C4-2B (cell line): ENCODE measurements around the gene GNAZ.

Experiments
- ZFX ChIP-seq: fragments of 450-650 bp; IDR thresholded peaks from 2 replicates; pipeline ENCODE4 v1.6.1; 2017
- TF ChIP-seq, protein P1 (sequence below): fragments of 450-650 bp; conservative IDR thresholded peaks from 2 replicates; pipeline ENCODE4 v1.5.1; 2017; ENCODE audit warnings: mild to moderate bottlenecking

GRCh38 chr22:23117891-23118646 lies 47.8 kb downstream of the GNAZ start:
- TF ChIP-seq, protein P1, sequence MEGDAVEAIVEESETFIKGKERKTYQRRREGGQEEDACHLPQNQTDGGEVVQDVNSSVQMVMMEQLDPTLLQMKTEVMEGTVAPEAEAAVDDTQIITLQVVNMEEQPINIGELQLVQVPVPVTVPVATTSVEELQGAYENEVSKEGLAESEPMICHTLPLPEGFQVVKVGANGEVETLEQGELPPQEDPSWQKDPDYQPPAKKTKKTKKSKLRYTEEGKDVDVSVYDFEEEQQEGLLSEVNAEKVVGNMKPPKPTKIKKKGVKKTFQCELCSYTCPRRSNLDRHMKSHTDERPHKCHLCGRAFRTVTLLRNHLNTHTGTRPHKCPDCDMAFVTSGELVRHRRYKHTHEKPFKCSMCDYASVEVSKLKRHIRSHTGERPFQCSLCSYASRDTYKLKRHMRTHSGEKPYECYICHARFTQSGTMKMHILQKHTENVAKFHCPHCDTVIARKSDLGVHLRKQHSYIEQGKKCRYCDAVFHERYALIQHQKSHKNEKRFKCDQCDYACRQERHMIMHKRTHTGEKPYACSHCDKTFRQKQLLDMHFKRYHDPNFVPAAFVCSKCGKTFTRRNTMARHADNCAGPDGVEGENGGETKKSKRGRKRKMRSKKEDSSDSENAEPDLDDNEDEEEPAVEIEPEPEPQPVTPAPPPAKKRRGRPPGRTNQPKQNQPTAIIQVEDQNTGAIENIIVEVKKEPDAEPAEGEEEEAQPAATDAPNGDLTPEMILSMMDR, result no peak
- no peak for TF ChIP-seq ZFX
